ENCODE measurements around the gene TRAPPC11. TPM values are rescaled to one million over a fixed set of nuclear protein-coding genes. Genes with fewer than 3 reads are reported as not detected.

The TRAPPC11 gene
- total RNA-seq, 1 experiment from 2014 or later: 32.2 TPM

- Histone ChIP-seq H2BK20ac (ENCODE audit: low read depth, low read length, poor library complexity, severe bottlenecking) (no peak overlapping the region), H3K14ac (ENCODE audit: insufficient read depth, low read length) (no peak overlapping the region), H4K5ac (ENCODE audit: insufficient read length, low read depth, low read length) (no peak overlapping the region), H2BK5ac (ENCODE audit: insufficient read length, low read length) (no peak overlapping the region), H3K23ac (ENCODE audit: insufficient read length, low read depth, low read length) (no peak overlapping the region), H3K4me1 (ENCODE audit: insufficient read depth, low read length) (no peaks in the 10 kb centered on the region), H3K27ac (ENCODE audit: insufficient read length, low read depth, low read length) (no peak overlapping the region), H3K9ac (ENCODE audit: extremely low read depth, insufficient read length, low read length) (no peak overlapping the region), H3T11ph (ENCODE audit: low read length) (no peak overlapping the region), H2AK5ac (ENCODE audit: insufficient read length, low read length) (no peak overlapping the region), H3K4me2 (ENCODE audit: insufficient read depth, insufficient read length, low read length) (no peak overlapping the region), H4K8ac (replicated peaks; ENCODE audit: insufficient read length, low read depth, low read length) (no peak overlapping the region), H2BK15ac (ENCODE audit: low read depth, low read length) (no peak overlapping the region), H3K23me2 (ENCODE audit: insufficient read length, low read depth, low read length, poor library complexity, severe bottlenecking) (no peaks in the 10 kb centered on the region), H2BK12ac (ENCODE audit: insufficient read length, low read depth, low read length) (no peak overlapping the region), H4K20me1 (ENCODE audit: control insufficient read depth, insufficient read depth, insufficient read length) (no peaks in the 10 kb centered on the region), H2AFZ (ENCODE audit: low read length) (no peak overlapping the region), H2BK120ac (ENCODE audit: low read depth, low read length, poor library complexity, severe bottlenecking) (no peak overlapping the region), H3K27me3 (ENCODE audit: insufficient read depth, low read length) (no peaks in the 10 kb centered on the region), H3K56ac (ENCODE audit: insufficient read length, low read depth, low read length) (no peak overlapping the region), H3K9me3 (ENCODE audit: control insufficient read depth, low read depth, low read length) (no peaks in the 10 kb centered on the region), H3K79me1 (ENCODE audit: insufficient read depth, low read depth, low read length, poor library complexity, severe bottlenecking) (no peaks in the 10 kb centered on the region), H4K91ac (ENCODE audit: insufficient read length, low read depth, low read length) (no peak overlapping the region), H3K18ac (ENCODE audit: insufficient read length, low read depth, low read length) (no peak overlapping the region), H3K79me2 (ENCODE audit: insufficient read depth, low read length) (no peaks in the 10 kb centered on the region; the same call in 1 of the 2 replicates), H3K4ac (ENCODE audit: low read depth, low read length) (no peak overlapping the region)
- H3K4me3 Mint-ChIP-seq: no peak overlapping the region
- no peaks in the 10 kb centered on the region for H3K27me3 Mint-ChIP-seq (ENCODE audit: low read depth)
- DNase-seq: no peak
- H3K9me3 Mint-ChIP-seq: no peaks in the 10 kb centered on the region
- peaks cover 3 to 55% (median 54%) of the 10 kb centered on the region in 3 experiments; a peak in 6 of 7 replicates for H3K36me3 Mint-ChIP-seq (ENCODE audit: insufficient read depth in 1 of 3, low read depth in 3 of 3)
- WGBS (ENCODE audit: extremely low coverage, insufficient read length, low lambda C conversion rate): no CpG with 5 or more reads among the region's 1 CpG
- TF ChIP-seq CTCF (conservative IDR thresholded peaks at IDR 0.05): no peak
- no peaks in the 10 kb centered on the region for H3K4me1 Mint-ChIP-seq
- H3K27ac Mint-ChIP-seq: no peak overlapping the region
These were observed 7.0 kb downstream of the TRAPPC11 start for GRCh38 chr4:183666088-183666487.

Measured in H9 (cell line).